ENCODE measurements around the gene SIL1.

The SIL1 gene

DNA sequence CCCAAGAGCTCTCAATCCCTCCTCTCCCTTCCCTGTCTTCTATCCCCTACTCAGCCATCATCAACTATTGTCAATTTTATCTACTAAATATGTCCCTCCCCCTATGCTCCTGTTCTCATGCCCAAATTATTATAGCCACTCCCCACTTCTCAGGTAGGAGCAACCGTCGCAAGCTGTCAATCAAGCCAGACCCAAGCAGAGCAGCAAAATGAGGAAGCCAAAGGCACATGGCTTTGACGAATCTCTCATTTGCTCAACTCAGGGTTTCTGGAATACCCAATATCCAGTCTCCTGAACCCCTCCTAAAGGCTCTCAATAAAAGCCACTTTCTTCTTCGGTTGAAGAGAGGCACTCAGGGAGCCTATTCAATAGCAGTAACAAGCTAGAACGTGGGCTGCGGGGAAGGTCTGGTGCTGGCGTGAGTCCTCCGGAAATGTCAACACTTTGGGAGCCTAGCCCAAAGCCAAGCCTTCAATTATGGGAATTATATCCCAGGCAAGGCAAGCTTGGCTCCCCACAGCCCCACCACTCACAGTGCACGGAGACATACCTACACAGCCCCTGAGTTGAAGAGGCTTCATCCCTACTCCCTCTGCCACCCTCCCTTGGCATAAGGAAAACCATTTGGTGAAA is 47.7 kb downstream of the SIL1 start:
- Histone ChIP-seq H3F3A (ENCODE audit: insufficient read depth, low read length) (no peaks in the 10 kb centered on the region), H3K79me2 (ENCODE audit: insufficient read depth, low read length) (no peaks in the 10 kb centered on the region), H3K27ac (ENCODE audit: low read depth, low read length, poor library complexity, severe bottlenecking) (no peak overlapping the region), H3K36me3 (ENCODE audit: insufficient read depth, low read length) (no peaks in the 10 kb centered on the region), H3K4me2 (ENCODE audit: low read length) (no peak overlapping the region), H2AFZ (ENCODE audit: low read length) (no peak overlapping the region), H3K9ac (ENCODE audit: low read length) (no peak overlapping the region), H3K4me1 (ENCODE audit: insufficient read depth, low read length, severe bottlenecking) (no peaks in the 10 kb centered on the region), H3K27me3 (ENCODE audit: insufficient read depth, low read length) (no peaks in the 10 kb centered on the region), H3K9me2 (ENCODE audit: low read depth, low read length) (no peaks in the 10 kb centered on the region), H3K4me3 (ENCODE audit: low read depth, low read length, poor library complexity, severe bottlenecking) (no peak overlapping the region), H4K20me1 (ENCODE audit: insufficient read depth, low read length) (no peaks in the 10 kb centered on the region), H3K9me3 (ENCODE audit: low read length) (no peaks in the 10 kb centered on the region)
- TF ChIP-seq, protein P1, sequence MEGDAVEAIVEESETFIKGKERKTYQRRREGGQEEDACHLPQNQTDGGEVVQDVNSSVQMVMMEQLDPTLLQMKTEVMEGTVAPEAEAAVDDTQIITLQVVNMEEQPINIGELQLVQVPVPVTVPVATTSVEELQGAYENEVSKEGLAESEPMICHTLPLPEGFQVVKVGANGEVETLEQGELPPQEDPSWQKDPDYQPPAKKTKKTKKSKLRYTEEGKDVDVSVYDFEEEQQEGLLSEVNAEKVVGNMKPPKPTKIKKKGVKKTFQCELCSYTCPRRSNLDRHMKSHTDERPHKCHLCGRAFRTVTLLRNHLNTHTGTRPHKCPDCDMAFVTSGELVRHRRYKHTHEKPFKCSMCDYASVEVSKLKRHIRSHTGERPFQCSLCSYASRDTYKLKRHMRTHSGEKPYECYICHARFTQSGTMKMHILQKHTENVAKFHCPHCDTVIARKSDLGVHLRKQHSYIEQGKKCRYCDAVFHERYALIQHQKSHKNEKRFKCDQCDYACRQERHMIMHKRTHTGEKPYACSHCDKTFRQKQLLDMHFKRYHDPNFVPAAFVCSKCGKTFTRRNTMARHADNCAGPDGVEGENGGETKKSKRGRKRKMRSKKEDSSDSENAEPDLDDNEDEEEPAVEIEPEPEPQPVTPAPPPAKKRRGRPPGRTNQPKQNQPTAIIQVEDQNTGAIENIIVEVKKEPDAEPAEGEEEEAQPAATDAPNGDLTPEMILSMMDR (IDR thresholded peaks at IDR 0.05; ENCODE audit: low read length) = no peak
- TF ChIP-seq EZH2 (IDR thresholded peaks at IDR 0.05; ENCODE audit: borderline replicate concordance, low read length) = no peak

DNA sequence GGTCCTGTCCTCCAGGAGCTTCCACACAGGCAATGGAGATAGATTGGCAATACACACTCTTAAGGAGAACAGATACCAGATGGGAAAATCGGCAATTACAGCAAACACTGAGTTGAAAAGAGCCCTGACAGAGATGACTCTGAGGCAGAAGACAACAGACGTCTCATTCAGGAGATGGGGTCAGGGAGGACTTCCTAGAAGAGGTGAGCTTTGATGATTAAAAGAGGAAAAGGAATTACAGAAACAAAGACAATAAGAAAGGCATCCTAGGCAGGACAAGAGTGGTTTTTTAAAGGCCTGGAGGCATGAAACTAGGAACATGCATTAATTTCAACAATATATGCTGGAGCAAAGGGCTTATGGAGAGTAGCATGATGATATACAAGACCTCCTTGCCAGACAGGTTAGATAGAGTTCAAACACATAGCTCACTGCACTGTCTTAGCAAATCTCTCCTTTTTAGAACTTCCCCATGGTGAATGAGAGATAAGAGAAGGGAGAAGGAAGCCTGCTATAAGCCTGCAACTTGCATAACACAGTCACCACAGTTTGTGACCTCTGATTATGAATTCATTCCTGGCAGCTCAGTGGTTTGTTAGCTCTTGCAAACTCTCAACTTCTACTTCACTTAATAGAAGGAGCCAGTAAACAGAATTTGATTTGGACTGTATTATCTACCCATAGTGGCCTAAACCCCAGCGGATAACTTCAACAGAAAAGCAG is 48.5 kb downstream of the SIL1 start:
- Histone ChIP-seq H3K27ac (ENCODE audit: low read depth, low read length, poor library complexity, severe bottlenecking) (no peak overlapping the region), H3K4me3 (ENCODE audit: low read depth, low read length, poor library complexity, severe bottlenecking) (no peak overlapping the region), H3K27me3 (ENCODE audit: insufficient read depth, low read length) (no peaks in the 10 kb centered on the region), H3K36me3 (ENCODE audit: insufficient read depth, low read length) (no peaks in the 10 kb centered on the region), H2AFZ (ENCODE audit: low read length) (no peak overlapping the region), H4K20me1 (ENCODE audit: insufficient read depth, low read length) (no peaks in the 10 kb centered on the region), H3K9me3 (ENCODE audit: low read length) (no peaks in the 10 kb centered on the region), H3K4me1 (ENCODE audit: insufficient read depth, low read length, severe bottlenecking) (no peaks in the 10 kb centered on the region), H3K9me2 (ENCODE audit: low read depth, low read length) (no peaks in the 10 kb centered on the region), H3F3A (ENCODE audit: insufficient read depth, low read length) (no peaks in the 10 kb centered on the region), H3K9ac (ENCODE audit: low read length) (no peak overlapping the region), H3K4me2 (ENCODE audit: low read length) (no peak overlapping the region), H3K79me2 (ENCODE audit: insufficient read depth, low read length) (no peaks in the 10 kb centered on the region)
- TF ChIP-seq, protein P1 (IDR thresholded peaks at IDR 0.05; ENCODE audit: low read length) = no peak
- TF ChIP-seq EZH2 (IDR thresholded peaks at IDR 0.05; ENCODE audit: borderline replicate concordance, low read length) = no peak

DNA sequence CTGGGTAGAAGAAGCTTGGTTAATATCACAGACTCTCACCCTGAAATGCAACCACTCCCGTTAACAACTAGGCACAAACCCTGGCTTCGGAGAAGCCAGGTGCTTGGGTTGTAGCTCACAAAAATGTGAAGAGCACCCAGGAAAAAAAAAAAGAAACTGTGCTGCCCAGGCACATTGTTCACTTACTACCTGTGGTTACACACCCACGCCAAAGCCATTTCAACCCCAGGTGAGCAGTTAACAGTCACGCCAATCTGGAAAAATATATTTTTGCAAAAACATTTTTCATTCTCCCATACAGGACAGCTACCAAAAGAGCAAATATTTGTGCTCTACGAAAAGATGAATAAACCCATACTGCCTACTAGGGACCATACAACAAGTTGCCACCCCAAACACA is 49.2 kb downstream of the SIL1 start:
- Histone ChIP-seq H3K9me2 (ENCODE audit: low read depth, low read length) (no peaks in the 10 kb centered on the region), H3K4me3 (ENCODE audit: low read depth, low read length, poor library complexity, severe bottlenecking) (no peak overlapping the region), H3K9ac (ENCODE audit: low read length) (no peak overlapping the region), H4K20me1 (ENCODE audit: insufficient read depth, low read length) (no peaks in the 10 kb centered on the region), H3K9me3 (ENCODE audit: low read length) (no peaks in the 10 kb centered on the region), H3F3A (ENCODE audit: insufficient read depth, low read length) (no peaks in the 10 kb centered on the region), H2AFZ (ENCODE audit: low read length) (no peak overlapping the region), H3K36me3 (ENCODE audit: insufficient read depth, low read length) (no peaks in the 10 kb centered on the region), H3K4me2 (ENCODE audit: low read length) (no peak overlapping the region), H3K4me1 (ENCODE audit: insufficient read depth, low read length, severe bottlenecking) (no peaks in the 10 kb centered on the region), H3K27me3 (ENCODE audit: insufficient read depth, low read length) (no peaks in the 10 kb centered on the region), H3K27ac (ENCODE audit: low read depth, low read length, poor library complexity, severe bottlenecking) (no peak overlapping the region), H3K79me2 (ENCODE audit: insufficient read depth, low read length) (no peaks in the 10 kb centered on the region)
- TF ChIP-seq EZH2 (IDR thresholded peaks at IDR 0.05; ENCODE audit: borderline replicate concordance, low read length) = no peak
- TF ChIP-seq, protein P1 (IDR thresholded peaks at IDR 0.05; ENCODE audit: low read length) = no peak

All from OCI-LY1 (cell line).